Activated T-cell treated with anti-CD3 and anti-CD28 coated beads for 48 hours (primary cell): ENCODE results near the gene DVL1.

ENCODE experiments used
- DNase-seq: peaks from one replicate; pipeline ENCODE4 v3.0.0-alpha.2; 2020; ENCODE audit warnings: low read depth

Gene DVL1

GRCh38 chr1:1296070-1297061 lies 52.9 kb downstream of the DVL1 start:
- no peak for DNase-seq

- DNase-seq = no peak
Measured at GRCh38 chr1:1295154-1295923, 53.9 kb downstream of the DVL1 start.

- DNase-seq = no peak
Measured at GRCh38 chr1:1294250-1294890, 54.8 kb downstream of the DVL1 start.

GRCh38 chr1:1293263-1294249 lies 55.7 kb downstream of the DVL1 start:
- no peak for DNase-seq

- DNase-seq = no peak
Measured at GRCh38 chr1:1292851-1293250, 56.4 kb downstream of the DVL1 start.

GRCh38 chr1:1292442-1292779 lies 56.8 kb downstream of the DVL1 start:
- no peak for DNase-seq

GRCh38 chr1:1291548-1292441 lies 57.4 kb downstream of the DVL1 start:
- peak; percentile 55 for DNase-seq

GRCh38 chr1:1291023-1291528 lies 58.1 kb downstream of the DVL1 start:
- no peak for DNase-seq

GRCh38 chr1:1290238-1290731 lies 58.9 kb downstream of the DVL1 start:
- DNase-seq = no peak

GRCh38 chr1:1287288-1288110 lies 61.7 kb downstream of the DVL1 start:
- DNase-seq = no peak

- DNase-seq = no peak
Measured at GRCh38 chr1:1286313-1287261, 62.6 kb downstream of the DVL1 start.

GRCh38 chr1:1285611-1286311 lies 63.5 kb downstream of the DVL1 start:
- no peak for DNase-seq
